H9 (cell line): ENCODE data around the gene TBL1Y. TPM values are rescaled to one million over a fixed set of nuclear protein-coding genes. Genes with fewer than 3 reads are reported as not detected.

Experiments
- DNase-seq: peaks from one replicate; pipeline ENCODE4 v3.0.0-alpha.2; 2017
- H2AFZ ChIP-seq: one replicate; pipeline ENCODE4 v1.6.1; 2013; ENCODE audit warnings: mild to moderate bottlenecking, low read length, control low read depth, moderate library complexity
- H2AK5ac ChIP-seq: 2 replicates; pipeline ENCODE4 v1.6.1; 2013; ENCODE audit warnings: low read length, control low read depth, mixed read lengths; ENCODE audit not compliant: insufficient read length
- H2BK120ac ChIP-seq: one replicate; pipeline ENCODE4 v1.6.1; 2013; ENCODE audit warnings: low read depth, mild to moderate bottlenecking, low read length, control low read depth, inconsistent platforms; ENCODE audit not compliant: poor library complexity, severe bottlenecking
- H2BK12ac ChIP-seq: 2 replicates; pipeline ENCODE4 v1.6.1; 2013; ENCODE audit warnings: low read length, control low read depth, mixed read lengths, low read depth; ENCODE audit not compliant: insufficient read length
- H2BK15ac ChIP-seq: 2 replicates; pipeline ENCODE4 v1.6.1; 2013; ENCODE audit warnings: low read depth, low read length, control low read depth
- H2BK20ac ChIP-seq: one replicate; pipeline ENCODE4 v1.6.1; 2013; ENCODE audit warnings: low read depth, mild to moderate bottlenecking, low read length, control low read depth, inconsistent platforms; ENCODE audit not compliant: poor library complexity, severe bottlenecking
- H2BK5ac ChIP-seq: 2 replicates; pipeline ENCODE4 v1.6.1; 2013; ENCODE audit warnings: low read length, control low read depth, mixed read lengths; ENCODE audit not compliant: insufficient read length
- H3K14ac ChIP-seq: 2 replicates; pipeline ENCODE4 v1.6.1; 2013; ENCODE audit warnings: low read length, control low read depth; ENCODE audit not compliant: insufficient read depth
- H3K18ac ChIP-seq: 2 replicates; pipeline ENCODE4 v1.6.1; 2013; ENCODE audit warnings: low read depth, mild to moderate bottlenecking, mixed read lengths, low read length, control low read depth; ENCODE audit not compliant: insufficient read length
- H3K23ac ChIP-seq: 2 replicates; pipeline ENCODE4 v1.6.1; 2013; ENCODE audit warnings: low read length, control low read depth, mixed read lengths, low read depth; ENCODE audit not compliant: insufficient read length
- H3K23me2 ChIP-seq: 2 replicates; pipeline ENCODE4 v1.6.1; 2013; ENCODE audit warnings: low read depth, mild to moderate bottlenecking, mixed read lengths, low read length, control low read depth; ENCODE audit not compliant: insufficient read length, poor library complexity, severe bottlenecking
- H3K27ac ChIP-seq: 2 replicates; pipeline ENCODE4 v1.5.1; 2013; ENCODE audit warnings: low read length, control low read depth, mixed read lengths, low read depth; ENCODE audit not compliant: insufficient read length
- H3K27me3 ChIP-seq: 2 replicates; pipeline ENCODE4 v1.6.1; 2013; ENCODE audit warnings: low read length, control low read depth, inconsistent platforms; ENCODE audit not compliant: insufficient read depth
- H3K4ac ChIP-seq: 2 replicates; pipeline ENCODE4 v1.6.1; 2013; ENCODE audit warnings: low read depth, mild to moderate bottlenecking, control low read depth, inconsistent platforms, low read length, moderate library complexity
- H3K4me1 ChIP-seq: 2 replicates; pipeline ENCODE4 v1.6.1; 2013; ENCODE audit warnings: low read length, control low read depth, inconsistent platforms; ENCODE audit not compliant: insufficient read depth
- H3K4me2 ChIP-seq: 2 replicates; pipeline ENCODE4 v1.6.1; 2013; ENCODE audit warnings: low read length, control low read depth, mixed read lengths; ENCODE audit not compliant: insufficient read length, insufficient read depth
- H3K56ac ChIP-seq: 2 replicates; pipeline ENCODE4 v1.6.1; 2013; ENCODE audit warnings: low read depth, mild to moderate bottlenecking, mixed read lengths, low read length, control low read depth; ENCODE audit not compliant: insufficient read length
- H3K79me1 ChIP-seq: 2 replicates; pipeline ENCODE4 v1.6.1; 2013; ENCODE audit warnings: low read depth, mild to moderate bottlenecking, moderate library complexity, low read length, control low read depth, inconsistent platforms; ENCODE audit not compliant: insufficient read depth, poor library complexity, severe bottlenecking
- H3K79me2 ChIP-seq: 2 replicates; pipeline ENCODE4 v1.6.1; 2013; ENCODE audit warnings: low read length, control low read depth, inconsistent platforms; ENCODE audit not compliant: insufficient read depth
- H3K9ac ChIP-seq: 2 replicates; pipeline ENCODE4 v1.6.1; 2013; ENCODE audit warnings: low read length, control low read depth, mixed read lengths; ENCODE audit not compliant: insufficient read length; ENCODE audit errors: extremely low read depth
- H3K9me3 ChIP-seq: one replicate; pipeline ENCODE4 v1.6.1; 2013; ENCODE audit warnings: low read depth, low read length, inconsistent platforms; ENCODE audit not compliant: control insufficient read depth
- H3T11ph ChIP-seq: one replicate; pipeline ENCODE4 v1.6.1; 2013; ENCODE audit warnings: mild to moderate bottlenecking, low read length, control low read depth, inconsistent platforms
- H4K20me1 ChIP-seq: one replicate; pipeline ENCODE4 v1.6.1; 2013; ENCODE audit not compliant: control insufficient read depth, insufficient read length, insufficient read depth
- H4K5ac ChIP-seq: 2 replicates; pipeline ENCODE4 v1.6.1; 2013; ENCODE audit warnings: low read depth, mild to moderate bottlenecking, mixed read lengths, low read length, control low read depth; ENCODE audit not compliant: insufficient read length
- H4K8ac ChIP-seq: replicated peaks from 2 replicates; pipeline ENCODE4 v1.6.1; 2013; ENCODE audit warnings: low read length, control low read depth, mixed read lengths, low read depth; ENCODE audit not compliant: insufficient read length
- H4K91ac ChIP-seq: 2 replicates; pipeline ENCODE4 v1.6.1; 2013; ENCODE audit warnings: low read depth, mild to moderate bottlenecking, moderate library complexity, mixed read lengths, low read length, control low read depth; ENCODE audit not compliant: insufficient read length
- H3K27ac Mint-ChIP-seq, 3 experiments: 2 replicates in 2 of 3; 3 replicates in 1 of 3; pipeline ENCODE4 v1.8.0; 2020 to 2021; ENCODE audit warnings: mixed read lengths in 3 of 3, mild to moderate bottlenecking in 1 of 3, moderate library complexity in 1 of 3
- H3K27me3 Mint-ChIP-seq: 2 replicates; pipeline ENCODE4 v1.8.0; 2021; ENCODE audit warnings: low read depth, mild to moderate bottlenecking, moderate library complexity, mixed read lengths
- H3K36me3 Mint-ChIP-seq, 3 experiments: 2 replicates in 2 of 3; 3 replicates in 1 of 3; pipeline ENCODE4 v1.8.0; 2020 to 2021; ENCODE audit warnings: low read depth in 3 of 3, mixed read lengths in 3 of 3; ENCODE audit not compliant: insufficient read depth in 1 of 3
- H3K4me1 Mint-ChIP-seq, 2 experiments: 2 replicates each; pipeline ENCODE4 v1.8.0; 2020; ENCODE audit warnings: mixed read lengths in 2 of 2
- H3K4me3 Mint-ChIP-seq, 2 experiments: 2 replicates in 1 of 2; 3 replicates in 1 of 2; pipeline ENCODE4 v1.8.0; 2020 to 2021; ENCODE audit warnings: mild to moderate bottlenecking in 2 of 2, mixed read lengths in 2 of 2, moderate library complexity in 1 of 2
- H3K9me3 Mint-ChIP-seq, 2 experiments: 2 replicates in 1 of 2; 3 replicates in 1 of 2; pipeline ENCODE4 v1.8.0; 2020; ENCODE audit warnings: mild to moderate bottlenecking in 2 of 2, mixed read lengths in 2 of 2, moderate library complexity in 1 of 2
- CTCF ChIP-seq: fragments of 200-600 bp; sonication (generic); conservative IDR thresholded peaks from 3 replicates; pipeline ENCODE4 v1.8.0; 2021; ENCODE audit warnings: antibody characterized with exemption, mild to moderate bottlenecking
- WGBS: extraction: QIAGEN DNeasy Blood & Tissue Kit; methylation state at CpG from one replicate; pipeline ENCODE4 v1.1.7; 2013; ENCODE audit warnings: missing lambda C conversion rate, low lambda C conversion rate, mixed read lengths; ENCODE audit not compliant: insufficient read length; ENCODE audit errors: extremely low coverage; 5-methylcytosine and 5-hydroxymethylcytosine counted together
- total RNA-seq: library from RNA; stranded (reverse); gene quantifications from 2 replicates; pipeline ENCODE4 v1.2.1, GENCODE V29; 2021

Gene TBL1Y
- total RNA-seq, 1 experiment from 2014 or later, result not detected

DNA sequence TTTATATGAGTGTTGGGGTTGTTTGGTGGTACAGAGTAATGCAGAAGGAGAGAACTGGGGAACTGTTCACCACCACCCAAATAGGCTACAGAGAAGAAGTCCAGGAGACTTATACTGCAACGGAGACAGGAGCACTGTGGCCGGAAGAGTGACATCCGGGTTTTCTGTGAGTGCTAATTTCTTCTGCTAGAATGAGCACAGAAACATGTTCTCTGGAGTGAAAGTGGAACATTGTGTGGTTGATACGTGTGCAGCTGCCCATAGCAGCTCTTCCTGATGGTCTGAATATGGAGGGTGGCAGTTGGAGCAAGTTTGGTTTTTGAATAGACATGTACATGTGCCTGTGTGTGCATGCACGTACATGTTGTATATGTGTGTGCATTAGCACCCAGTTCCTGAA lies 67.3 kb downstream of the TBL1Y start:
- H3K27me3 ChIP-seq, result no peaks in the 10 kb centered on the region
- no peak overlapping the region for H2BK20ac ChIP-seq
- H3K4ac ChIP-seq, result no peak overlapping the region
- H4K5ac ChIP-seq, result no peak overlapping the region
- no peak overlapping the region for H2AFZ ChIP-seq
- no peak overlapping the region for H2BK15ac ChIP-seq
- H3K23ac ChIP-seq, result no peak overlapping the region
- TF ChIP-seq CTCF, result no peak
- no peak overlapping the region for H2AK5ac ChIP-seq
- H4K91ac ChIP-seq, result no peak overlapping the region
- H3T11ph ChIP-seq, result no peak overlapping the region
- no peaks in the 10 kb centered on the region for H4K20me1 ChIP-seq
- WGBS, result no CpG with 5 or more reads among the region's 5 CpGs
- Mint-ChIP-seq H3K36me3 (no peaks in the 10 kb centered on the region), H3K4me3 (no peak overlapping the region), H3K9me3 (no peaks in the 10 kb centered on the region), H3K27ac (no peak overlapping the region), H3K27me3 (no peaks in the 10 kb centered on the region), H3K4me1 (no peaks in the 10 kb centered on the region)
- H3K4me1 ChIP-seq, result no peaks in the 10 kb centered on the region
- H2BK120ac ChIP-seq, result no peak overlapping the region
- H3K79me1 ChIP-seq, result no peaks in the 10 kb centered on the region
- no peak overlapping the region for H2BK5ac ChIP-seq
- H3K18ac ChIP-seq, result no peak overlapping the region
- no peak overlapping the region for H4K8ac ChIP-seq
- H3K27ac ChIP-seq, result no peak overlapping the region
- no peaks in the 10 kb centered on the region for H3K9me3 ChIP-seq
- no peak for DNase-seq
- H3K4me2 ChIP-seq, result no peak overlapping the region
- no peaks in the 10 kb centered on the region for H3K23me2 ChIP-seq
- H3K9ac ChIP-seq, result no peak overlapping the region
- H3K14ac ChIP-seq, result no peak overlapping the region
- H3K79me2 ChIP-seq, result no peaks in the 10 kb centered on the region
- no peak overlapping the region for H3K56ac ChIP-seq
- no peak overlapping the region for H2BK12ac ChIP-seq
